H9 (cell line): ENCODE results near the gene ECEL1. TPM values are rescaled to one million over a fixed set of nuclear protein-coding genes. Genes with fewer than 3 reads are reported as not detected.

Experiments used
- DNase-seq: peaks from one replicate; pipeline ENCODE4 v3.0.0-alpha.2; 2017
- H2AFZ ChIP-seq: one replicate; pipeline ENCODE4 v1.6.1; 2013; ENCODE audit warnings: mild to moderate bottlenecking, low read length, control low read depth, moderate library complexity
- H2AK5ac ChIP-seq: 2 replicates; pipeline ENCODE4 v1.6.1; 2013; ENCODE audit warnings: low read length, control low read depth, mixed read lengths; ENCODE audit not compliant: insufficient read length
- H2BK120ac ChIP-seq: one replicate; pipeline ENCODE4 v1.6.1; 2013; ENCODE audit warnings: low read depth, mild to moderate bottlenecking, low read length, control low read depth, inconsistent platforms; ENCODE audit not compliant: poor library complexity, severe bottlenecking
- H2BK12ac ChIP-seq: 2 replicates; pipeline ENCODE4 v1.6.1; 2013; ENCODE audit warnings: low read length, control low read depth, mixed read lengths, low read depth; ENCODE audit not compliant: insufficient read length
- H2BK15ac ChIP-seq: 2 replicates; pipeline ENCODE4 v1.6.1; 2013; ENCODE audit warnings: low read depth, low read length, control low read depth
- H2BK20ac ChIP-seq: one replicate; pipeline ENCODE4 v1.6.1; 2013; ENCODE audit warnings: low read depth, mild to moderate bottlenecking, low read length, control low read depth, inconsistent platforms; ENCODE audit not compliant: poor library complexity, severe bottlenecking
- H2BK5ac ChIP-seq: 2 replicates; pipeline ENCODE4 v1.6.1; 2013; ENCODE audit warnings: low read length, control low read depth, mixed read lengths; ENCODE audit not compliant: insufficient read length
- H3K14ac ChIP-seq: 2 replicates; pipeline ENCODE4 v1.6.1; 2013; ENCODE audit warnings: low read length, control low read depth; ENCODE audit not compliant: insufficient read depth
- H3K18ac ChIP-seq: 2 replicates; pipeline ENCODE4 v1.6.1; 2013; ENCODE audit warnings: low read depth, mild to moderate bottlenecking, mixed read lengths, low read length, control low read depth; ENCODE audit not compliant: insufficient read length
- H3K23ac ChIP-seq: 2 replicates; pipeline ENCODE4 v1.6.1; 2013; ENCODE audit warnings: low read length, control low read depth, mixed read lengths, low read depth; ENCODE audit not compliant: insufficient read length
- H3K23me2 ChIP-seq: 2 replicates; pipeline ENCODE4 v1.6.1; 2013; ENCODE audit warnings: low read depth, mild to moderate bottlenecking, mixed read lengths, low read length, control low read depth; ENCODE audit not compliant: insufficient read length, poor library complexity, severe bottlenecking
- H3K27ac ChIP-seq: 2 replicates; pipeline ENCODE4 v1.5.1; 2013; ENCODE audit warnings: low read length, control low read depth, mixed read lengths, low read depth; ENCODE audit not compliant: insufficient read length
- H3K27me3 ChIP-seq: 2 replicates; pipeline ENCODE4 v1.6.1; 2013; ENCODE audit warnings: low read length, control low read depth, inconsistent platforms; ENCODE audit not compliant: insufficient read depth
- H3K4ac ChIP-seq: 2 replicates; pipeline ENCODE4 v1.6.1; 2013; ENCODE audit warnings: low read depth, mild to moderate bottlenecking, control low read depth, inconsistent platforms, low read length, moderate library complexity
- H3K4me1 ChIP-seq: 2 replicates; pipeline ENCODE4 v1.6.1; 2013; ENCODE audit warnings: low read length, control low read depth, inconsistent platforms; ENCODE audit not compliant: insufficient read depth
- H3K4me2 ChIP-seq: 2 replicates; pipeline ENCODE4 v1.6.1; 2013; ENCODE audit warnings: low read length, control low read depth, mixed read lengths; ENCODE audit not compliant: insufficient read length, insufficient read depth
- H3K56ac ChIP-seq: 2 replicates; pipeline ENCODE4 v1.6.1; 2013; ENCODE audit warnings: low read depth, mild to moderate bottlenecking, mixed read lengths, low read length, control low read depth; ENCODE audit not compliant: insufficient read length
- H3K79me1 ChIP-seq: 2 replicates; pipeline ENCODE4 v1.6.1; 2013; ENCODE audit warnings: low read depth, mild to moderate bottlenecking, moderate library complexity, low read length, control low read depth, inconsistent platforms; ENCODE audit not compliant: insufficient read depth, poor library complexity, severe bottlenecking
- H3K79me2 ChIP-seq: 2 replicates; pipeline ENCODE4 v1.6.1; 2013; ENCODE audit warnings: low read length, control low read depth, inconsistent platforms; ENCODE audit not compliant: insufficient read depth
- H3K9ac ChIP-seq: 2 replicates; pipeline ENCODE4 v1.6.1; 2013; ENCODE audit warnings: low read length, control low read depth, mixed read lengths; ENCODE audit not compliant: insufficient read length; ENCODE audit errors: extremely low read depth
- H3K9me3 ChIP-seq: one replicate; pipeline ENCODE4 v1.6.1; 2013; ENCODE audit warnings: low read depth, low read length, inconsistent platforms; ENCODE audit not compliant: control insufficient read depth
- H3T11ph ChIP-seq: one replicate; pipeline ENCODE4 v1.6.1; 2013; ENCODE audit warnings: mild to moderate bottlenecking, low read length, control low read depth, inconsistent platforms
- H4K20me1 ChIP-seq: one replicate; pipeline ENCODE4 v1.6.1; 2013; ENCODE audit not compliant: control insufficient read depth, insufficient read length, insufficient read depth
- H4K5ac ChIP-seq: 2 replicates; pipeline ENCODE4 v1.6.1; 2013; ENCODE audit warnings: low read depth, mild to moderate bottlenecking, mixed read lengths, low read length, control low read depth; ENCODE audit not compliant: insufficient read length
- H4K8ac ChIP-seq: replicated peaks from 2 replicates; pipeline ENCODE4 v1.6.1; 2013; ENCODE audit warnings: low read length, control low read depth, mixed read lengths, low read depth; ENCODE audit not compliant: insufficient read length
- H4K91ac ChIP-seq: 2 replicates; pipeline ENCODE4 v1.6.1; 2013; ENCODE audit warnings: low read depth, mild to moderate bottlenecking, moderate library complexity, mixed read lengths, low read length, control low read depth; ENCODE audit not compliant: insufficient read length
- H3K27ac Mint-ChIP-seq, 3 experiments: 2 replicates in 2 of 3; 3 replicates in 1 of 3; pipeline ENCODE4 v1.8.0; 2020 to 2021; ENCODE audit warnings: mixed read lengths in 3 of 3, mild to moderate bottlenecking in 1 of 3, moderate library complexity in 1 of 3
- H3K27me3 Mint-ChIP-seq: 2 replicates; pipeline ENCODE4 v1.8.0; 2021; ENCODE audit warnings: low read depth, mild to moderate bottlenecking, moderate library complexity, mixed read lengths
- H3K36me3 Mint-ChIP-seq, 3 experiments: 2 replicates in 2 of 3; 3 replicates in 1 of 3; pipeline ENCODE4 v1.8.0; 2020 to 2021; ENCODE audit warnings: low read depth in 3 of 3, mixed read lengths in 3 of 3; ENCODE audit not compliant: insufficient read depth in 1 of 3
- H3K4me1 Mint-ChIP-seq, 2 experiments: 2 replicates each; pipeline ENCODE4 v1.8.0; 2020; ENCODE audit warnings: mixed read lengths in 2 of 2
- H3K4me3 Mint-ChIP-seq, 2 experiments: 2 replicates in 1 of 2; 3 replicates in 1 of 2; pipeline ENCODE4 v1.8.0; 2020 to 2021; ENCODE audit warnings: mild to moderate bottlenecking in 2 of 2, mixed read lengths in 2 of 2, moderate library complexity in 1 of 2
- H3K9me3 Mint-ChIP-seq, 2 experiments: 2 replicates in 1 of 2; 3 replicates in 1 of 2; pipeline ENCODE4 v1.8.0; 2020; ENCODE audit warnings: mild to moderate bottlenecking in 2 of 2, mixed read lengths in 2 of 2, moderate library complexity in 1 of 2
- CTCF ChIP-seq: fragments of 200-600 bp; sonication (generic); conservative IDR thresholded peaks from 3 replicates; pipeline ENCODE4 v1.8.0; 2021; ENCODE audit warnings: antibody characterized with exemption, mild to moderate bottlenecking
- WGBS: extraction: QIAGEN DNeasy Blood & Tissue Kit; methylation state at CpG from one replicate; pipeline ENCODE4 v1.1.7; 2013; ENCODE audit warnings: missing lambda C conversion rate, low lambda C conversion rate, mixed read lengths; ENCODE audit not compliant: insufficient read length; ENCODE audit errors: extremely low coverage; 5-methylcytosine and 5-hydroxymethylcytosine counted together
- total RNA-seq: library from RNA; stranded (reverse); gene quantifications from 2 replicates; pipeline ENCODE4 v1.2.1, GENCODE V29; 2021

The ECEL1 gene
- total RNA-seq, 1 experiment from 2014 or later, result 8.4 TPM

- no peak overlapping the region for H2BK5ac ChIP-seq
- no peak overlapping the region for H3K4ac ChIP-seq
- no peak overlapping the region for H4K8ac ChIP-seq
- Mint-ChIP-seq H3K27me3 (peaks cover 14% of the 10 kb centered on the region), H3K4me3 (no peak overlapping the region), H3K27ac (no peak overlapping the region), H3K4me1 (peaks cover 27 to 33% of the 10 kb centered on the region in 2 experiments), H3K36me3 (peaks cover 0 to 3% (median 0%) of the 10 kb centered on the region in 3 experiments; a peak in 1 of 7 replicates), H3K9me3 (peaks cover 4 to 8% of the 10 kb centered on the region in 2 experiments; a peak in 4 of 5 replicates)
- TF ChIP-seq CTCF, result no peak
- H4K91ac ChIP-seq, result no peak overlapping the region
- no peak overlapping the region for H3K9ac ChIP-seq
- H3K79me2 ChIP-seq, result no peaks in the 10 kb centered on the region
- no peaks in the 10 kb centered on the region for H3K9me3 ChIP-seq
- H3K18ac ChIP-seq, result no peak overlapping the region
- no peak overlapping the region for H2AFZ ChIP-seq
- no peak overlapping the region for H3T11ph ChIP-seq
- H4K20me1 ChIP-seq, result no peaks in the 10 kb centered on the region
- no peak overlapping the region for H2BK120ac ChIP-seq
- H3K56ac ChIP-seq, result no peak overlapping the region
- no peak overlapping the region; the same call in 1 of the 2 replicates for H3K14ac ChIP-seq
- no peak overlapping the region for H2BK15ac ChIP-seq
- no peak overlapping the region for H3K23ac ChIP-seq
- H3K23me2 ChIP-seq, result no peaks in the 10 kb centered on the region
- H3K27me3 ChIP-seq, result no peaks in the 10 kb centered on the region
- H3K79me1 ChIP-seq, result no peaks in the 10 kb centered on the region
- no peak for DNase-seq
- peaks cover 4% of the 10 kb centered on the region; the same call in 1 of the 2 replicates for H3K4me1 ChIP-seq
- H2BK12ac ChIP-seq, result no peak overlapping the region
- WGBS, result no CpG with 5 or more reads among the region's 5 CpGs
- no peak overlapping the region for H2AK5ac ChIP-seq
- H4K5ac ChIP-seq, result no peak overlapping the region
- no peak overlapping the region for H3K4me2 ChIP-seq
- H3K27ac ChIP-seq, result no peak overlapping the region
- H2BK20ac ChIP-seq, result no peak overlapping the region
These were observed 48.3 kb upstream of the ECEL1 start for GRCh38 chr2:232535761-232536530.
